Inflammatory macrophage (primary cell): Measurements from ENCODE around the gene MZF1.

ENCODE experiments used
- DNase-seq, 2 donors: peaks; one replicate each; pipeline ENCODE4 v3.0.0-alpha.2; 2020 to 2022

MZF1 gene

GRCh38 chr19:58569943-58570670 is 3.0 kb downstream of the MZF1 start:
- no peak for DNase-seq

DNA sequence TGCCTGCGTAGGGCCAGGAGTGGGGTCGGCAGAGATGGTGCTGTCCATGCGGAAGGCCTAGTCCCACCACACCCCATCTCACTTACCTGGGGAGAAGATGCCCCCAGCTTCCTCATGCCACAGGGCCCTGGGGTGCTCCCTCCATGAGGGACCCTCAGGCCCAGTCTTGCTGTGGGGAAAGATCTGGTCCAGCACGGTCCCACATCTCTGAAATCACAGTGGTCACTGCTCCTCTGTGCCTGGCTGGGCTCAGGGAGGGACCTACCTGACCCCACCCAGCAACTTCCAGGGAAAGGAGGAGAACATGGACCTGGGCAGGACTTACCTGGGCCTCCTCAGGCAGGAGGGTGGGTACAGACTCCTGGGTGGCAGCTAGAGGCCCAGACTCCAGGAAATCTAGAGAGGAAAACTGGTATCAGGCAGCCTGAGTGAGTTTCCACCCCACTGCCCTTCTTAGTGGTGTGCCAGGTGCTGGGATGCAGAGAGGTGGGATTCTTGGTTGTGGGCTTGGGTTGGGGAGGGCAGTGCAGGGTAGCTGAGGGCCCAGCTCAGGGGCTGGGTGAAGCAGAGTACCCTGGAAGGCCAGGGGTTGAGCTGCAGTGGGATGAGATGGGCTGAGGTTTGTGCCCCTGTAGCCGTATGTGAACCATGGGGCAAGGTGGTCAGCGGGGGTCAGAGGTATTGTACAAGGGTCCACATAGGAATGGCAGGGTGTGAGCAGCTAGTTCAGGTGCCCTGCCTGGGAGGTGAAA is 3.8 kb downstream of the MZF1 start:
- no peak for DNase-seq

DNA sequence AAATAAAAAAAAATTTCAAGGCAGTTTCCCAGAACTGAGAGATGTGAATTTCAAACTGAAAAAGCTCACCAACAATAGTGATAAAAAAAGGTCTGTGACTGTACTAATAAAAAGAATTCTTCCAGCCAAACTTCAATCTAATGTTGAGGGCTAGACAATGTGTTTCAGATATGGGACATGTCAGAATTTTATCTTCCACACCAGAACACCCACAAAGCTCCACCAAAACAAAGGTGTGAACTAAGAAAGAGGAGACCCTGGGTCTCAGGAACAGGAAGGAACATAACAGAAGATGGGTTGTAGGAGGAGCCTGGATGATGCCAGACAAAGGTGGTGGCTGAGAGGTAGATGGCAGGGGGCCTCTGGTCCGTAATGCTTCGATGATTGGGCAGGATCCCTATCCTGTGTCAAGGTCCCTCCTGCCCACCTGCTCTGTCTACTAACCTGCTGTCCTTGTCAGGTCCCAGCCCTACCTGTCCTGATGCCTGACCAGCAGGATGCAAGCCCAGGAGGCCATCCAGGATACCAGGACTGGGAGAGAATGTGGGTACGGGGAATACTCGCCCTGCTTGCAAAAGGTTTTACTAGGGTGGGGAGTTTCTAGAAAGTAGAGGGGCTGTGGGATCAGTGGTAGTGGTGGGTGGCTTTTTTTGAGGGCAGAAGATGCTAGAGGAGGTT is 4.5 kb downstream of the MZF1 start:
- DNase-seq, result no peak

DNA sequence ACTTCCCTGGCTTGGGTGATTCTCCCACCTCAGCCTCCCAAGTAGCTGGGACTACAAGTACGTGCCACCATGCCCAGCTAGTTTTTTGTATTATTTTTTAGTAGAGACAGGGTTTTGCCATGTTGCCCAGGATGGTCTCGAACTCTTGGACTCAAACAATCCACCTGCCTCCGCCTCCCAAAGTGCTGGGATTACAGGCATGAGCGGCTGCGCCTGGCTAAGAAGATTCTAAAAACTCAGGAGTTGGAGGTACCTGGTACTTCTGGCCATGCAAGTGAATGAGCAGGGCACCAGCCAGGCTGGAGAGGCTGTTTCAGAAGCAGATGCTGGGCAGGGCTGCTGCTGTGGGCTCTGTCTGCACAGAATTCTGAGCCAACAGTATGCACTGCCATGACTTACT is 6.1 kb downstream of the MZF1 start:
- no peak for DNase-seq

DNA sequence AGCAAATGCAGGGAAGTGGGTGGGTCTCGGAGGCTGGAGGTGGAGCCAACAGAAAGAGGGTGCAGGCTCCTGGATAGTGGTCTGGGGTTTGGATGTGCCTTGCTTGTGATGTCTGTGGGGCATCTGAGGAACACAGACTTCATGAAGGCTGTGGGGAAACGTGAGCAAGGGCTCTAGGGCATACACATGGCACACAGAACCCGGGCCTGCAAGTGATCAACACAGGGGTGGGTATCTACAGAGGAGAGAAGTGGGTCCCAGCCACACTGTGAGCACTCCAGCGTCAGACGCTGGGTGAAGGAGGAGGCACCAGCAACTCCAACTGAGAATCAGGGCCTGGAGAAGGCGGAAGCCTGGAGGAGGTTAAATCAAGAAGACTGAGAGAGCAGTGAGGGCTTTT is 9.3 kb downstream of the MZF1 start:
- DNase-seq, result no peak

DNA sequence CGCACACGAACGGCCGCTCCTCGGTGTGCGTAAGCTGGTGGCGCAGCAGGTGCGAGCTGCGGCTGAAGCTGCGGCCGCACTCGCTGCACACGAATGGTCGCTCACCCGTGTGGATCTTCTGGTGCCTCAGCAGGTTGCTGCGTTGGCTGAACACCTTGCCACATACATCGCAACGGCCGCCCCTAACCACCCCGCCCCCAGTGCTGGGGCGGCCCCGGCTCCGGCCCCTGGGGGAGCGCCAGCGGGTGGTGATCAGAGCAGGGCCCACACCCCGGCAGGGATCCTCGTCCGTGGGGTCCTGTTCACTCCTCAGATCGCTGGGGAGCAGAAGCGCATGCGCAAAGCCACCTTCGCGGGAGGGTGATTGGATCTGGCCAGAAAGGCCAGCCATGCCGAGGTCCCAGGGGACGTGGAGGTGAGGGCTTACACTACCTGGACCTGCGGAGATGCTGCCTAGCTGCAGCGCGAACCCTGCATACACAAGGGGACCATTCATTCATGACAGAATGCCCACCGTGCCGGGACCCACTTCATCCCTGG is 10.0 kb downstream of the MZF1 start:
- DNase-seq, result no peak

DNA sequence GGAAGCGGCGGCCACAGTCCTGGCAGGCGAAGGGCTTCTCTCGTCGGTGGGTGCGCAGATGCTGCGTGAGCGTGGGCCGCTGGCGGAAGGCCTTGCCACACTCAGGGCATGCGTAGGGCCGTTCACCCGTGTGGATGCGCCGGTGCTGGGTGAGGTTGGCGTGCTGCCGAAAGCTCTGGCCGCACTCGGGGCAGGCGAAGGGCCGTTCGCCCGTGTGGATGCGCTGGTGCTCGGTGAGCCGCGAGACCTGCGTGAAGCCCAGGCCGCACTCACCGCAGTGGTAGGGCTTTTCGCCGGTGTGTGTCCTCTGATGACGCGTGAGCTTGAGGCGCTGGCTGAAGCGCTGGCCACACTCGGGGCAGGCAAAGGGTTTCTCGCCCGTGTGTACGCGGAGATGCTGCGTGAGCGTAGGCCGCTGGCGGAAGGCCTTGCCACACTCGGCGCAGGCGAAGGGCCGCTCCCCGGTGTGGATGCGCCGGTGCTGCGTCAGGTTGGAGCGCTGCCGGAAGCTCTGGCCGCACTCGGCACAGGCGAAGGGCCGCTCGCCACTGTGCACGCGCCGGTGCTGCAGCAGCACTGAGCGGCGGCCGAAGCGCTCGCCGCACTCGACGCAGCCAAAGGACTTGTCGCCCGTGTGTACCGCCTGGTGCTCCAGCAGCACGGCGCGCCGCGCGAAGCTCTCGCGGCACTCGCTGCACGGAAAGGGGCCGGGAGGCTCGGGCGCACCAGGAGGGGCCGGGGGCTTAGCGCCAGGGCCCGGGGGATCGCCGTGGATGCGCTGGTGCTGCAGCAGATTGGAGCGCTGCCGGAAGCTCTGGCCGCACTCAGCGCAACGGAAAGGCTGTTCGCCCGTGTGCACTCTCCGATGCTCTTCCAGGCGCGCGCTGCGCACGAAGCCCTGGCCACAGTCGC is 10.8 kb downstream of the MZF1 start:
- DNase-seq, result peak in 1 of 2 donors; percentile 39

DNA sequence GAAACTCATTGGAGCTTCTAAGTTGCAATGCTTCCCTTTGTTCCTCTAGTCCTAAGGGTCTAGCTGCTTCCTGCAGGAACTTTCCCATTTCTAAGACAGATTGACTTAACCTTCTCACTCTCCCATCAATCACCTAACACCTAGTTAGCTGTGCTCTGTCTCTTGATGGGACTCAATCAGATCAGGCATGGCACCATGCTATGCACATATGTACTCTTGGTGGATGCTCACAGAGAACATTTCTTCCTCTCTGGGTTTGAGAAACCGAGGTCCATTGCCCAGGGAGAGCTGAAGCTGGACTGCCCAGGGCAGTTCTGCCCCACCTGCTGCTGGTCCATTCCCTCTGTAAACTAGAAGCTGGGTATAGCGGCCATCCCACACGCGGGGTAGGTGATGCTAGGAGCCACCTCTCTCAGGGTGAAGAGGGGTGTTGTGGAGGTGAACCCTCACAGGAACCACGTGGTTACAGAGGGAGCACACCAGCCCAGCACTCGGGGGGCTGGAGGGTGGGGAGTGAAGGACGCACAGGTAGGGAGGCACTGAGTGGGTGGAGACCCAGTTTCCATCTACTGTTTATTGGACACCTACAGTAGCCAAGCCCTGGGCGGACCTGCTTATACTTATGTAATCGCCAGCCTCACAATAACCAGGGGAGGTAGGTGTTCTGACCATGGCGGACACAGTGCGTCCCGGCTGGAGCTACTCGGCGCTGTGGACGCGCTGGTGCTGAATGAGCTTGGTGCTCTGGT is 11.6 kb downstream of the MZF1 start:
- no peak for DNase-seq

GRCh38 chr19:58560921-58561320 is 12.2 kb downstream of the MZF1 start:
- no peak for DNase-seq

GRCh38 chr19:58560007-58560887 is 12.9 kb downstream of the MZF1 start:
- no peak for DNase-seq

- peak; percentile 93 to 96 for DNase-seq
Measured at GRCh38 chr19:58559275-58560006, 13.7 kb downstream of the MZF1 start.

GRCh38 chr19:58558623-58559274 is 14.4 kb downstream of the MZF1 start:
- peak; percentile 99 to 100 for DNase-seq

DNA sequence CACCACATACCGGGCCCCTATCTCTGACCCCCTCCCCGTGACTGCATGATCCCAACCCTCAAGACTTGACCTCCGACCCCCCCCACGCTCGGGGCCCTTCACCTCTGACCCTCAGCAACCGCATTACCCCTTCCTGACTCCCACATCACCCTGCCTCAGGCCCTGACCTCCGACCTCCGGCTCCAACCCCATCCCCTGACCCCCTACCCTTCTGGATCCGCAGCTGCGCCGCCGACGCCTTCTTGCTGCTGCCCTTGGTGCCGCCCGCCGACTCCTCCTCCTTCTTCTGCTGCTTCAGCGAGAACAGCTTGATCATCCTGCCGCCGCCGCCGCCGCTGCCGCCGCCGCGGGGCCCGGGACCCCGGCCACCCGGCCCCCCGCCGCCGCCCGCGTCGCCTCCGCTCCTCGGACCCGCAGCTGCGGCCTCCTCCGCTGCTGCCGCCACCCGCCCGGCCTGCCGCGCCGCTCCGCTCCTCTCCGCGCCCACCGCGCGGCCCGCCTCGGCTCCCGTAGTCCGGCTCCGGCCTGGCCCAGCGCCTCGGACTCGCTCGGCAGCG is 15.0 kb downstream of the MZF1 start, which contains the start of gene UBE2M:
Gene UBE2M, minus strand, starts transcription at position 546 of the 557 bp plus-strand sequence. Its CDS starts 230 bp downstream, at position 316.
- peak; percentile 26 to 53 for DNase-seq

DNA sequence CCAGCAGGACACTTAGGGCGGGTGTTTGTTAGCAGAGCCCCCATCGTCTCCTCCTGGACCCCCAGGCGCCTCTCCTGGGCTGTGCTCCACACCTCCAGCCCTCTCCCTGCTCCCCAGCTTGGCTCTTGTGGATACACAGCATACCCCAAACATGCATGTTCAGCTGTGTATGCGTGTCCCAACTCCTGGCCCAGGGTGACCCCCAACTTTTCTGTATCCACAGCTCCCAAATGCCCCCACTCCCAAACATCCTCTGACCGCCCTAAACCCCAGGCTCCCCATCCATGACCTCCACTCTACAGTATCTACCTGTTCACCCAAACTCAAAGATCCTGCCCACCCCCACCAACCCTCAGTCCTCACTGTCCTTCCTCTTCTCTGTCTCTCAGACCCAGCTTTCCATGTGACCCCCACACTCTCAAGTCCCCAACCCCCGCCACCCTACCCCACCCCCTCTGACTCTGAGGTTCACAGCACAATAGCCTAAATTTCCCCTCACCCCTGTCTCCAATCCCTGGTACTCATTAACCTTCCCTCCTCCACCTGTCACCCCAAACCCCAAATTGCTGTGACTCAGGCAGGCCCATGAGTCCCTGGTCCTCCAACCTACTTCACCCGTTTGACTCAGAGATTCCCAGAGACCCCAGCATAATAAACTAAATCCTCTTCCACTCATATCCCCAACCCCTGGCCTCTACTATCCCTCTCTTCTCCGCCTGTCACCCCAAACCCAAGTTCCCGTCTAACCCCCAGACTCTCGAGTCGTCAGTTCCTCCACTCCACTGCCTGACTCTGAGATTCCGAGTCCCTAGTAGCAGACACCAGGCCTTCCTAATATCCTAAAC is 15.7 kb downstream of the MZF1 start:
- DNase-seq, result no peak

DNA sequence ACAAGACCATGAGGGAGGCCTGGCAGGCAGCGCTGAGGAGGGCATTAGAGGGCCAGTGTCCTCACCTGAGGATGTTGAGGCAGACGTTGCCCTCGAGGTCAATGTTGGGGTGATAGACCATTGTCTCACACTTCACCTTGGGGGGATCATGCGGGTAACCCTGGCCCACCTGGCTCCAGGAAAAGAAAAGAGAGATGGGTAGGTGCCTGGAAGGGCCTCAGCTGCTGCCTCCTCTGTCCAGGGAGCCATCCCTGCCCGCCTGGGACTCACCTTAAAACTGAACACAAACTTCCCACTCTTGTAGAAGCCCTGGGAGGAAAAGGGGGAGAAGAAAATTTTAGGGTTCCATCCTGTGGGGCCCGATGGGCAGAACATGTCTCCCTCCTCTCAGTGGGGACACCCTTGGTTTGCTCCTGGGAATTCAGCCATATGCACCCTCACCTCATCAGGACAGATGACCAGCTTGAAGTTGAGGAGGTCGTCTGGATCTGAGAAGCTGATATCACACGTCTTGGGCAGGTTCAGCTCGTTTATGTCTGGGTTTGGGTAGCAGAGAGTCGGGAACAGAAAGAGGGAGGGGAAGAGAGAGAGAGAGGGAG is 16.4 kb downstream of the MZF1 start:
- no peak for DNase-seq

DNA sequence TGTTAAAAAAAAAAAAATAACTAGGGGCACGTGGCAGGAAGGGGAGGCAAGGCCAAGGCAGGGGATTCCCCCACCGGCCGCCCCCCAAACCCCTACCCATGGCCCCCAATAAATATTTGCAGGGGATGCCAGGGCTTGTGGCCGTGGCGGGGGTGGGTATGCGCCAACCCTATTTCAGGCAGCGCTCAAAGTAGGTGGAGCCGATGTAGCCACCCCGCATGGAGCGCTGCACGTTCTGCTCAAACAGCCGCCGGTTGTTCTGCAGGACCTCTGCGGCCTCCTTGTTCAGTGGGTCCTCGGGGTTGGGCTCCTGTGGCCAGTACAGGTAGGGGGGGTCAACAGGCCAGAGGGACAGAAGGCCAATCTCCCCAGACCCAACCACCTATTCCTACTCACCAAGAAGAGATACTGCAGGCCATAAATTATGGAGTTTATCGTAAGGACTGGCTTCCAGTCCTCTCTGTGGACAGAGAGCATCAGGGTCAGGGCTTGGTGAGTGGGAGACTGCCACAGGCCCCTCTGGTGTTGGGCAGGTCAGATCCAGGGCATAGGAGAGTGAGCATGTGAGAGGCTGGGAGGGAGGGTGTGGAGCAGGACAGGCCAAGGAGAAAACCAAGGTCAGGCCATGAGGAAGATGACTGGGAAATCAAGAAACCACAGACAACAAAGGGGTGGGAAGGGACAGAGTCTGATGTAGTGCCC is 17.1 kb downstream of the MZF1 start:
- peak in 1 of 2 donors; percentile 38 for DNase-seq
